GM19238 (cell line): Measurements from ENCODE around the gene RFX1.

Source experiments
- DNase-seq: peaks from one replicate; pipeline ENCODE4 v3.0.0; 2011; ENCODE audit warnings: low spot score; ENCODE audit not compliant: insufficient read length

The RFX1 gene

DNA sequence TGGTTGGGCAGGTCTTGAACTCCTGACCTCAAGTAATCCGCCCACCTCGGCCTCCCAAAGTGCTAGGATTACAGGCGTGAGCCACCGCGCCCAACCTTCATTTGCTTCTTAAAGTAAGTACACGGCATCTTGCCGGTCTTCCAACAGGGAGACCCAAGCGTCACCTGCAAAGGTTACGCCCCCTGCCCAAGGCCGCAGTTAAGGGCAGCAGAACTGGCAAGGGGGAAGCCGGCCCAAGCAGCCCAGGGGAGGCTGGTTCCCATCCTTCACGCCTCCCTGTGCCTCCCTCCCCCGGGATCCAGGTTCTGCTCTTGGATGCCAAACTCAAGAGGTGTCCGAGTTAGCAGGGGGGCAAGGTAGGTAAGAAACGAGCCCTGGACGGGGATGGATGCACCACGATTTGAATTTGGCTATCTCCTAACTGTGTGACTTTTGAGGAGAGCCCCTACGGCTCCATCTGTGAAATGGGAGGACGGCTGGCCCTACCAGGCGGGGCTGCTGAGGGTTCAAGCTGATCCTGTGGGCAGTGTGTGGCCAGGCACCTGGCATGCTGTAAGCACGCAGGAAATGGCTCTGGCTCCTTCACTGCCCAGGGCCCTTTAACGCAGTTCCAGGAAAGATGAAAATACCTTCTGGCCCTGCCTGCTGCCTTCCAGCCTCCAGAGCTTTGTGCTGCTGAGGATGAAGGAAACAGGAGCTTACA lies 9.0 kb downstream of the RFX1 start:
- no peak for DNase-seq

DNA sequence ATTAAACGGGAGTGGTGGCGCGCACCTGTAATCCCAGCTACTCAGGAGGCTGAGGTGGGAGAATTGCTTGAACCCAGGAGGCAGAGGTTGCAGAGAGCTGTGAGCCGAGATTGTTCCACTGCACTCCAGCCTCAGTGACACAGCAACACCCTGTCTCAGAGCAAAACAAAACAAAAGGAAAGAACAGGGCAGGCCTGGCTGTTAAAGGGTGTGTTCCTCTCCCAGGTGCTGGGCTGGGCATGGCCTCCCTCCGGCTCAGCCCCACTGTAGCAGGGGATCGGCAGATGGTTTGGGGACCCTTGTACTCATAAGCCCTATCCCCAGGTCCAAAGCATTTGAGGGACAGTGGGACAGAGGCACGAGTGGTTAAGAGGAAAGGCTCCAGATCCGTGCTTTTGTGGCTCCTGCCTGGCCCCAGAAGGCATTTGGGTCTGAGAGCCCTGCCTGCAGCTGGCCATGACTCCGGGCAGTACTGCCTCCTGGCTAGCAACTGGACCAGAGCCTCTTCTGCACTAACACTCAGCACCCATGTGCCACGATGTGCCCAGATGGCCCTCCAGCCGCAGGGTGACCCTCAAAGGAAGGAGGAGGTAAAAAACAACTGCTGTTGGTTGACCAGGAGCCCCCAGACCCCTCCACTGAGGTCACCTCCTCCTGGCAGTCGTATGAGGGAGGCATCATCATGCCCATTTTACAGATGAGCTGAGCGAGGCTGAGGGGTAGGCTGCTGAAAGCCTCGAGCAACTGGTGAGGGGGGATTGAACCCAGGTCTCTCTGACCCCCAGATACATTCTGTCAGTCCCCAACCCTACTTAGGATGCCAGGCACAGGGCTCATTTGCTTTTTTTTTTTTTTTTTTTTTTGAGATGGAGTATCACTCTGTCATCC lies 10.0 kb downstream of the RFX1 start:
- no peak for DNase-seq

DNA sequence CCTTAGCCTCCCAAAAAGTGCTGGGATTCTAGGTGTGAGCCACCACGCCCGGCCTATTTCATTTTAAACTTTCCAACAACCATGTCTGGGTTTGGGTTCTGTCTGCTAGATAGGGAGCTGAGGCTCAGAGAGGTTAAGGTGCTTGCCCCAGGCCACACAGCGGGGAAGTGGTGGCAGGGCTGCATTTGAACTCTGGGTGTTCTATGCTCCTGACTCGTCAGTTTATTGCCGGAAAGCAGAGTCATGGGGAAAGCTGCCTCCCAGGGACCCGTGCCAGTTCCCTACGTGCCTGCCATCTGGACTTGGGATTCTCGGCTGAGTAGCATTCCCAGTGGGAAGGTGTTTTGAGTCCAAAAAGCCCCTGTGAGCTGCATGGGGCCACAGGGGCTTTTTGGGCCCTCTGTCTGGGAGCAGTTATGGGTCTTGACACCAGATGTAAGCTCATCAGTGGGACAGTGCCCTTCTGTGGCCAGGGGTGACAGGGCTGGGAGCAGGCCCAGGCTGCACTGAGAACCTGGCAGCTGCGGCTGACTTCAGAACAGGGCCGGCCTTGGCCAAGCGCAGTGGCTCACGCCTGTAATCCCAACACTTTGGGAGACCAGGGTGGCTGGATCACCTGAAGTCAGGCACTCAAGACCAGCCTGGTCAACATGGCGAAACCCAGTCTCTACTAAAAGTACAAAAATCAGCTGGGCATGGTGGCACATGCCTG lies 10.9 kb downstream of the RFX1 start:
- DNase-seq, result peak; percentile 1

DNA sequence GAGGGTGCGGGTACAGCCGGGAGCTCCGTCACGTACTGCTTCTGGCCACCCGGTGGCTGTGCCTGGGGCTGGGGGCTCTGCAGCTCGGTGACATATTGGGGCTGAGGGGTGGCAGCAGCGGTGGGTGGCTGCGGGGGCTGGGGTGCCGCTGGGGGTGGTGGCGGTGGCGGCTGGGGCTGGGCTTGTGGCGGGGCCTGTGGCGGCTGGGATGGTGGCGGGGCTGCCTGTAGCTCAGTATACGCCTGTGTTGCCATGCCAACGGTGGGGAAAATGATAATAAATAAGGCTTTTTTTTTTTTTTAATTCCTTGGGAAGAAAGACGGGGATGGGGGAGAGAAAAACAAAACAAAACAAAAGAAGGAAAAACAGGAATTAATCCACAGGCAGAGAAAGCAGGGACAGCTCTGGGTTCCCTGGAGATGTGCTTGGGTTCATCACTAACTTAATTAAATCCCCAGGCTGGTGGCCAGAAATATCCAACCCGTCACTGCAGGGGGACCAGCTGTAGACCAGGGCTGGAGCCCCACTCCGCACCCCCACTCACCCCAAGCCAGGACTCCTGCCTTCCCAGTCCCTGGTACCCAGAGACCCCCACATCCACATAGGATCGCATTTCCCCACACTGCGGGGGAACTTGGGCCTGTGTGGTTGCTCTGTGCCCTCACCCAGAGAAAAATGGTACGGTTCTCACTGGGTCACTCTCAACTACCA lies 12.4 kb downstream of the RFX1 start:
- no peak for DNase-seq

DNA sequence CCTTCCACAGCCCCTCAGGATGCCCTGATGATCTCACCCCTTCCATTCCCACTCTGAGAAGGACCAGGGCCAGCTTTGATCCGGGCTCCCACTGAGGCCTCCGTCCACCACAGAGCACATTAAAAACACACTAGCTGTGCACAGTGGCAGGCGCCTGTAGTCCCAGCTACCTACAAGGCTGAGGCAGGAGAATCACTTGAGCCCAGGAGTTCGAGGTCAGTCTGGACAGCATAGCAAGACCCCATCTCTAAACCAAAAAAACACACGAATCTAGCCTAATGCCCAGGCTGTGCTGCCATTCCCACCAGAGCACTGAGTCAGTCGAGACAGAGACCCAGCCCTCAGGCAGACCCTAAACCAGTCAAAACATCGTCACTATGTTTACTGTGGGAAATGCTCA lies 14.1 kb downstream of the RFX1 start:
- no peak for DNase-seq

DNA sequence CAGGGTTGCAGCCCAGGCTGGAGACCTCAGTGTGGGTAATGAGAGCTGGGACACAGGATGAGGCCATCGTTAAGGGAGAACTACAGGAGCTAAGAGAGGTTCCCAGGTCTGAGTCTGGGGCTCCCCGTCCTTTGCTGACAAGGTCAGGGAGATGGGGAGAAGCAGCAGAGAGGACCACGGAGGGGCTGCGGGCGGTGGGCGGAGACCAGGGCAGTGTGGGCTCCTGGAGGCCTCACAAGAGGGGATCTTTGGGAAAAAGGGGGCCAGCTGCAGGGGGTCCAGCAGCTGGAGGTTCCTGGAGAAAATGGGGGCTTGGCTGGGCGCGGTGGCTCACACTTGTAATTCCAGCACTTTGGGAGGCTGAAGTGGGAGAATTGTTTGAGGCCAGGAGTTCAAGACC lies 16.0 kb downstream of the RFX1 start:
- DNase-seq, result no peak

DNA sequence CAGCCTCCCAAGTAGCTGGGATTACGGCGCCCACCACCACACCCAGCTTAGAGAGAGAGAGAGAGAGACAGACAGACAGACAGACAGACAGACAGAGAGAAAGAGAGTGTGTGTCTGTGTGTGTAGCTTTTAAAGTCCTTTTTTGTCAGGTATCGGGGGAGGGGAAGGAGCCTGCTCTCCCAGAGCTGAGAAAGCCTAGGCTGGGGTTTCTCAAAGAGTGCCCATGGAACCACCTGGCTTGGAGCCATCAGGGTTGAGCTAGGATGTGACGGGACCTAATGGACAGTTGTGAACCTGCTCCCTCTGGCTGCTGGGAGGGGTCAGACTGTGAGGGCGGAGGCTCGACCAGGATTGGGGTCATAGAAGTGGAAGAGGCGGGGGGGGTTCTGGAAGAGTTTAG lies 16.6 kb downstream of the RFX1 start:
- no peak for DNase-seq

DNA sequence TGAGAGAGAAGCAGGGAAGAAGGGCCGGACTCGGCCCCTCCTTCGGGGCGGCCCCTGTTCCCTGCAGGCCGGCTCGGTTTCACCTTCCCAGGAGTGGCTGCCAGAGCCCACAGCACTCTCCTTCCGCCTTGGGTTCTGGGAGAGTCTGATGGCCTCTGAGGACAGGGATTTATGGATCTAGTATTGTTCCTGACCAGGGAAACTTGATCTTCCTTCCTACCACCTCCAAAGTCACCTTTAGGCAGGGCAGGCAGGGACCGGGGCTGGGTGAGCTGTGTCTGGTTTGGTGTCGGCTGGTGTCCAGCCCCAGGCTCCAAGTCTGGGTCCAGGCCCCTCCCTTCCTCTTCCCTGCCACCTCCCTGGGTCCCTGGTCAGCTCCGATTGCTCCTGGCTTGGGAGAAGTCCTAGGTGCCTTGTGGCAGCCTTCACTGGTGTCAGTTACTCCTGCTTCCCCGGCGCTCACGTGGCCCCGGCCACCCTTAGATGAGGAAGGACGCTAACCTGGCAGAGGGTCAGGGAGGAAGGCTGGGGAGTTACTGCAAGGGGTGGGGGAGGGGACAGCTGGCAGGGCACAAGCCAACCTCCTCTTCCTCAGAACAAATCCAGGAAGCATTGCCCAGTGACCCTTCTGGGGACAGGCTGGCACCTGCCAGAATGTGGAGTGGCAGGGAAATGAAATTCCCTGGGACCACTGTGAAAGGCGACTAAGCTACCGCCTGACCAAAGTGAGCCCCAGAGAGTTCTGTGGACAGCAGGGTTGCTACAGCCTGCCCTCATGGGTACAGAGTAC lies 18.8 kb downstream of the RFX1 start:
- no peak for DNase-seq

DNA sequence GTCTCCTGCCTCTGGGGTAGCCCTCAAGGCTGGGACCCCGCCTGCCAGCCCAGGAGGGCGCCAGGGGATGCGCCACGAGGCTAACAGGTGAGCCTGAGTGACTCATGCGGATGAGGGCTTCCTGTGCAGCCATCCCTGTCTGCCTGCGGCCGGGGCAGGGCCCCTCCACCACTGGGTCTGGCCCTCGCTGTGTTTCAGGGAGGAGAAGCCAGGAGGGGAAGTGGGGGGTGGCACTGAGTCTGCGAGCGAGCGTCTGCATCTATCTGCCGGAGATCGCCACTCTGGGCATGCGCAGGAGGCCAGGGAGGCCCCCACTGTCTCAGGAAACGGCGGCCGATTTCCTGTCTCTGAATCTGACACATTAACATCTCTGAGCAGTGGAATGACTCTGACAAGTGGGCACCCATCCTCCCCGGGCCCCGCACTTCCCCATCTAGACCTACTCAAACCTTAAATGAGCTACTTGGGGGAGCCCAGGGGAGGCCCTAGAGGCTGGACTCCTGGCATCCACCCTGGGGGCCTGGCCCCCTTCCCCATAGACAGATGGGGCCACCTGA lies 19.7 kb downstream of the RFX1 start:
- DNase-seq, result peak; percentile 100

DNA sequence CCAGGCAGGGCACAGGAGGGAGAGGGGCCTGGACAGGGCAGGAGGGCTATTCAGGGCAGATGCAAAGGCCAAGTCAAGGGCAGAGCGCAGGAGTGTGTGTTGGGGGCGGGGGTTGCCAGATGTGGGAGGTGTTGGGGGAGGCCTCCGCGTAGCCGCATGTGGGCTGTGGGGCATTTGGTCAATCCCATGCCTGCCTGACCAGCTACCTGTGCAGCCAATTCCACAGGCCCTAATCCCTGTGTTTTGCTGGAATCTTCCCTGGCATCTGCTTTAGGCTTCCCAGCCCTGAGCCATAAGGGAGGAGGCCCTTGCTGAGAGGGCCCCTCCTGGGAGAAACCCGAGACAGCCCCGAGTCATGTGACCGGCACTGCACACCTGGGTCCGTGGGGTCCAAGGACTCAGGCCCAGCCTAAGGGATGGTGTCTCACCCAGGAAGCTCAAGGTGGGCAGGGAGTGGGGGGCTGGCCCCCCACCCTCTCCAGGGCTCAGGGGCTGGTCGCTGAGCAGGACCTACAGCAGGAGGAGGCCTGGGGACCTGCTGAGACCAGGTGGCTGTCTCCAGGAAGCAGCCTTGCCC lies 20.3 kb downstream of the RFX1 start:
- no peak for DNase-seq

DNA sequence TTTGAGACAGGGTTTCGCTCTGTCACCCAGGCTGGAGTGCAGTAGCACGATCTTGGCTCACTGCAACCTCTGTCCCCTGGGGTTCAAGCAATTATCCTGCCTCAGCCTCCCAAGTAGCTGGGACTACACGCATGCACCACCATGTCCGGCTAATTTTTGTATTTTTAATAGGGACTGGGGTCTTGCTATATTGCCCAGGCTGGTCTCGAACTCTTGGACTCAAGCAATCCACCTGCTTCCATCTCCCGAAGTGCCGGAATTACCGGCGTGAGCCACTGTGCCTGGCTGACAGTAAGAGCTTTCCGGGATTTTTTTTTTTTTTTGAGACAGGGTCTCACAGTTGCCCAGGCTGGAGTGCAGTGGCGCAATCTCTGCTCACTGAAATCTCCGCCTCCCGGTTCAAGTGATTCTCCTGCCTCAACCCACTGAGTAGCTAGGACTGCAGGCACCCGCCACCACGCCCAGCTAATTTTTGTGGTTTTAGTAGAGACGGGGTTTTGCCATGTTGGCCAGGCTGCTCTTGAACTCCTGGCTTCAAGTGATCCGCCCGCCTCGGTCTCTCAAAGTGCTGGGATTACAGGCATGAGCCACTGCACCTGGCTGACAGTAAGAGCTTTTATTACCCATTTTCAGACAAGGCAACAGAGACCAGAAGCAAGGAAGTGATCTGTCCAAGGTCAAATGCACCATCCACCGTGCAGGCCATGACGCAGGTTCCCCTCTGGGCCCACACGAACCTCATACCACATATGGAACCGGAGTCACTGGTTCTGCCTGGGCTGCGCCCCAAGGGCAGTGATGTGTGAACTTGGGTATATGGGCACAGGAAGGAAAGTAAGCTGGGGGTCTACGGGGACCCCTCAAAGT lies 21.0 kb downstream of the RFX1 start:
- no peak for DNase-seq

DNA sequence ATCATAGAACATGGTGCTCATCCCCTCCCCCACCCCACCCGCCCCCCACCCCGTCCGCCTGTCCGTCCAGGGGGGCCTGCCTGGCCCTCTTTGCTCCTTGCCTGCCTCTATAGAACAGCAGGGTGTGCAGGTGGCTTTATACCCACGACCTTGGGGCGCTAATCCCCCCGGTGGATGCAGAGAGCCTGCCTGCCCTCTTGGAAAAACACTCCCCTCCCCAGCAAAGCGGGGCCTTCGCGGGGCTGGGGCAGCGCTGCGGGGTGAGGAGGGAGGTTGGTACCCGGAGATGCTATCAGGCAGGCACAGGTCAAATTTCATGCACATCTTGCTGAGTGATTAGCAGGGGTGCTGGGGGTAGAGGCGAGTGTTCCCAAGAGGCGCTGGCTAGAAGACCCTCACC lies 21.9 kb downstream of the RFX1 start:
- no peak for DNase-seq

DNA sequence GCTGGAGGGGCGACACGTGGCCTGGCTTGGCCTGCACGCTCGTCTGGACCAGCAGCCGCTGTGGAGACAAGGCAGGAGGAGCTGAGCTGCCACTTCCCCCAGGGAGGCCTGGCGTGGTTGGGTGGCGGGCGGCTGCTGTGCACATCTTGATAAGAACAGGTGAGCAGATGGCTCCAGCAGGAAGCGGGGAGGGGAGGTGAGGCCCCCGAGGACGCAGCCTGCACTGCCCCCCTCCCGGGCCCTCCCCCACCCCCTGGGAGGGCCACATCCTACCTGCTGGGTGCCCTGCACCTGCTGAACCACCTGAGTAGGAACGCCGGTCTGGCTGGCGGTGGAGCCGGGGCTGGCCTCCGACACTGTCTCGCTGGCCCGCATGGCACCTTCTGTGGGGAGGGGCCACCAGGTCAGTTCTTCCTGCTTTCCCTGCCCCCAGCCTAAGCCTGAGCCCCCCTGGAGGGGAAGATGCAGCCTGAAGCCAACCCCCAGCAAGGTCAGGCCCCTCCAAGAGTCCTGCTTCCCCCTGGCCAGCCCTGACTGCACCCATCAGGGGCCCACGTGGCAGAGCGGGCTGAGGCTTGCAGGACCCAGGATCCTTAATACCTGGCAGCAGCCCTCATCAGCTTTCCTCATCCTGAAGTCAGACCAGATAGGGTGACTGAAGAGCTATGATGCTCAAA lies 22.8 kb downstream of the RFX1 start:
- no peak for DNase-seq

DNA sequence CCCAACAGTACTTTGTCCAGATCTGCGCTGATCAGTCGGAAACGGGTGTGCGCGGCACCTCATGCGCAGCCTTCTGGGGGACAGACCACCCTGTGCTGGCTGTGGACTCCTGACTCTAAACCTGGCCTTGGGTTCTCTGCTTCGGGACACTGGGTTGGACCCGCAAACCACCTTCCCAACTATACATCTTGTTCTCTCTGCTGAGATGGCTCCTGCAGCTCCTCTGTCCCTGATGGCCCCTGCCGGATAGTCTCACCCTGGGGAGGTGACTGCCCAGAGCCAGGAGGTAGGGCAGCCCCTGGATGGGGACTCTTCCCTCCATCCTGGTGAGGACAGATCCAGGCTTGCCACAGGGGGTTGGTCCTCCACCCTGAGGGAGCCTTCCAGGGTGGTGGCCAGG lies 23.3 kb downstream of the RFX1 start:
- no peak for DNase-seq

DNA sequence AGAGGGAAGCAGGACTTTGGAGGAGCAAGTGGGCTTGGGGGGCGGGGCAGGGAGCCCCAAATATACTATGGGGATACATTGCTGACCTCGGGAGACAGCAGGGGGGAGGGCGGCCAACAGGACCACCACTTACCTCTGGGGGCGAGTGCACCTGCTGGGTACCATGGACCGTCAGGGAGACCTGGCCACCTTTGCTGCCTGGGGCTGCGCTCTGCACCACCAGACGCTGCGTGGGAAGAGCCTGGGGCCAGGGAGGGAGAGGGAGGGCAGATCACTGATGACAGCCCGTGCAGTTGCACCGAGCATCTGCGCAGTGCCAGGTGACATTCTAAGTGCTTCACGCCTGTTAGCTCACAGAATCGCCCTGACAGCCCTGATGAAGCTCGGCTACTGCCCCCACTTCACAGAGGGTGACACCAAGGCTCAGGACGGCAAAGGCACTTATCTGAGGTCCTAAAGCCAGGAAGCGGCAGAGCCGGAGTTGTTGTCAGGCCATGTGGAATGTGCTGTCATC lies 24.1 kb downstream of the RFX1 start:
- no peak for DNase-seq

DNA sequence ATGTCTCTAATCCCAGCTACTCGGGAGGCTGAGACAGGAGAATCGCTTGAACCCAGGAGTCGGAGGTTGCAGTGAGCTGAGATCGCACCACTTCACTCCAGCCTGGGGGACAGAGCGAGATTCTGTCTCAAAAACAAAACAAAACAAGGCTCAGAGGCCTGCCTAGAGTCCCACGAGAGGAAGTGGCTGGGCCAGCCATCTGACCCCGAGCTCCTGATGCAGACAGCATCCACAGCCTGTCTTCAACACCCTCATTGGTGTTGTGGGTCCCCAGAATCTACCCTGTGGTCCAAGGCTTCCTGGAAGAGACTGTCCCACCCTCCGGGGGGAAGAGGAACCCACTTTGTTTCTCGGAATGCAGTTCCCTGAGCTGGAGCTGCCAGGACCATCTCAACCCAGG lies 24.7 kb downstream of the RFX1 start:
- no peak for DNase-seq

DNA sequence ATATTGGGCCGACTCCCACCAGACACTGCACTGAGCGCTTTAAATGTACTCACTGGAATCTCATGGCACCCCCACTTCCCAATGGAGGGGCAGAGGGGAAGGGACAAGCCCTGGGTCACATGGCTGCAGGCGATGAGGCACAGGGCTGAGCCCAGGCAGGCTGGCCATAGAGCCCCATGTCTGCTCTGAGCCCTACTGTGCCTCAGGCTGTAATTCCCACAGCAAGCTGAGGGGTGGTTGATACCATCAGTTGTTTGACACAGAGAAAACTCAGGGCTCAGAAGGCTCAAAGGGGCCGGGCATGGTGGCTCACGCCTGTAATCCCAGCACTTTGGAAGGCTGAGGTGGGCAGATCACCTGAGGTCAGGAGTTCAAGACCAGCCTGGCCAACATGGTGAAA lies 25.1 kb downstream of the RFX1 start:
- DNase-seq, result no peak

DNA sequence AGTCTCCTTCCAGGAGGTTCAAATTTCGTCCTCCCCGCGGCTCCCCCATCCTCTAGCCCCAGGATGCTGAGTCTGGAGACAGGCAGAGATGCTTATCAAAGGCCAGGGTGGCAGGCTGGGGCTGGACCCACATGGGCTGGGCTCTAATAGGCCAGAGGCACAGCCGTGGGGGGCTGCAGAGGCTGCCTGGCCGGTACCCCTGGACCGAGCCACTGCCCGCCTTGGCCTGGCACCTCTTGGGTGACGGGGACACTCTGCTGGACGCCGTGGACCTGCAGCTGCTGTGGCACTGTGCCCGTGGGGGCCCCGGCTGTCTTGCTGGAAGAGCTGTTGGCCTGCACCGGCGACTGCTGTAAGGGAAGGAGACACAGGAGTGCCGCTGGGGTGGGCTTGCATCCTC lies 25.8 kb downstream of the RFX1 start:
- DNase-seq, result no peak
